Measurements from ENCODE around the gene ARIH2.

The ARIH2 gene

GRCh38 chr3:49020330-49021212 is 101.9 kb downstream of the ARIH2 start:
- no peak for FAIRE-seq

GRCh38 chr3:49021213-49021812 is 102.7 kb downstream of the ARIH2 start:
- peak; percentile 18 for FAIRE-seq

GRCh38 chr3:49021813-49022687 is 103.4 kb downstream of the ARIH2 start, which contains the start of gene NDUFAF3:
TSS of gene NDUFAF3 (plus strand) at chr3:49022121. CDS start at chr3:49022145, 24 bp downstream.
- no peak for FAIRE-seq

GRCh38 chr3:49022688-49023171 is 104.1 kb downstream of the ARIH2 start:
- no peak for FAIRE-seq

GRCh38 chr3:49023775-49024174 is 105.1 kb downstream of the ARIH2 start:
- no peak for FAIRE-seq

- FAIRE-seq: no peak
Observed at GRCh38 chr3:49024449-49024848, 105.8 kb downstream of the ARIH2 start.

- no peak for FAIRE-seq
Observed at GRCh38 chr3:49025005-49025792, 106.6 kb downstream of the ARIH2 start.

GRCh38 chr3:49025793-49026520 is 107.3 kb downstream of the ARIH2 start:
- no peak for FAIRE-seq

- FAIRE-seq: no peak
Observed at GRCh38 chr3:49026536-49026935, 107.9 kb downstream of the ARIH2 start.

- FAIRE-seq: no peak
Observed at GRCh38 chr3:49027634-49028033, 109.0 kb downstream of the ARIH2 start.

GRCh38 chr3:49028298-49028672 is 109.6 kb downstream of the ARIH2 start:
- FAIRE-seq: no peak

GRCh38 chr3:49028673-49029562 is 110.3 kb downstream of the ARIH2 start, which contains the start of gene IMPDH2:
TSS of gene IMPDH2 (minus strand) at chr3:49029398. CDS start at chr3:49029350, 48 bp downstream.
- FAIRE-seq: no peak

- FAIRE-seq: no peak
Observed at GRCh38 chr3:49029563-49029884, 110.9 kb downstream of the ARIH2 start.

- no peak for FAIRE-seq
Observed at GRCh38 chr3:49030321-49030720, 111.7 kb downstream of the ARIH2 start.

GRCh38 chr3:49032646-49033304 is 114.1 kb downstream of the ARIH2 start:
- no peak for FAIRE-seq

GRCh38 chr3:49034650-49035049 is 116.0 kb downstream of the ARIH2 start:
- no peak for FAIRE-seq

GRCh38 chr3:49035281-49035680 is 116.6 kb downstream of the ARIH2 start:
- no peak for FAIRE-seq

Data from colon (tissue), 2 donors.